ENCODE data around the gene RIOX2.

- no peak for TF ChIP-seq SAP30 (IDR thresholded peaks at IDR 0.05; ENCODE audit: insufficient read depth, insufficient replicate concordance, low read length)
- TF ChIP-seq EGR1 (IDR thresholded peaks at IDR 0.05; ENCODE audit: borderline replicate concordance, low read depth, low read length), result no peak
- TF ChIP-seq, protein P1, sequence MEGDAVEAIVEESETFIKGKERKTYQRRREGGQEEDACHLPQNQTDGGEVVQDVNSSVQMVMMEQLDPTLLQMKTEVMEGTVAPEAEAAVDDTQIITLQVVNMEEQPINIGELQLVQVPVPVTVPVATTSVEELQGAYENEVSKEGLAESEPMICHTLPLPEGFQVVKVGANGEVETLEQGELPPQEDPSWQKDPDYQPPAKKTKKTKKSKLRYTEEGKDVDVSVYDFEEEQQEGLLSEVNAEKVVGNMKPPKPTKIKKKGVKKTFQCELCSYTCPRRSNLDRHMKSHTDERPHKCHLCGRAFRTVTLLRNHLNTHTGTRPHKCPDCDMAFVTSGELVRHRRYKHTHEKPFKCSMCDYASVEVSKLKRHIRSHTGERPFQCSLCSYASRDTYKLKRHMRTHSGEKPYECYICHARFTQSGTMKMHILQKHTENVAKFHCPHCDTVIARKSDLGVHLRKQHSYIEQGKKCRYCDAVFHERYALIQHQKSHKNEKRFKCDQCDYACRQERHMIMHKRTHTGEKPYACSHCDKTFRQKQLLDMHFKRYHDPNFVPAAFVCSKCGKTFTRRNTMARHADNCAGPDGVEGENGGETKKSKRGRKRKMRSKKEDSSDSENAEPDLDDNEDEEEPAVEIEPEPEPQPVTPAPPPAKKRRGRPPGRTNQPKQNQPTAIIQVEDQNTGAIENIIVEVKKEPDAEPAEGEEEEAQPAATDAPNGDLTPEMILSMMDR (IDR thresholded peaks at IDR 0.05; ENCODE audit: control extremely low read depth in 1 of 3, insufficient read depth in 1 of 3, low read depth in 1 of 3, low read length in 3 of 3), result no peak
- TF ChIP-seq EZH2 (IDR thresholded peaks at IDR 0.05; ENCODE audit: low read depth, low read length, severe bottlenecking), result no peak
- no peak for TF ChIP-seq RAD21 (IDR thresholded peaks at IDR 0.05 in 1 of 2, conservative IDR thresholded peaks at IDR 0.05 in 1 of 2; ENCODE audit: low read depth in 2 of 2, low read length in 2 of 2)
- TF ChIP-seq TBP (IDR thresholded peaks at IDR 0.05; ENCODE audit: low read depth, low read length), result no peak
- no peak for TF ChIP-seq MAFK (IDR thresholded peaks at IDR 0.05; ENCODE audit: low read depth, low read length)
- TF ChIP-seq TEAD4 (IDR thresholded peaks at IDR 0.05; ENCODE audit: low read depth, low read length), result no peak
- no peak for TF ChIP-seq POLR2A (IDR thresholded peaks at IDR 0.05; ENCODE audit: control extremely low read depth in 1 of 2, low read depth in 2 of 2, low read length in 2 of 2)
- no peak for TF ChIP-seq SIN3A (conservative IDR thresholded peaks at IDR 0.05 in 1 of 2, IDR thresholded peaks at IDR 0.05 in 1 of 2; ENCODE audit: low read depth in 1 of 2, low read length in 2 of 2)
- no peak for TF ChIP-seq EP300 (IDR thresholded peaks at IDR 0.05; ENCODE audit: borderline replicate concordance in 1 of 2, low read depth in 2 of 2, low read length in 2 of 2)
These were observed 54.3 kb downstream of the RIOX2 start for GRCh38 chr3:97917813-97918536.
